ENCODE measurements around the gene NEURL2.
A peak's percentile ranks its signal among the peaks of the same experiment; 100 is the strongest.
"Not testable (repeated sequence)": the region's sequence is repeated elsewhere in the genome, so short reads cannot be mapped to it uniquely, and the experiment has no call there.

NEURL2 gene

DNA sequence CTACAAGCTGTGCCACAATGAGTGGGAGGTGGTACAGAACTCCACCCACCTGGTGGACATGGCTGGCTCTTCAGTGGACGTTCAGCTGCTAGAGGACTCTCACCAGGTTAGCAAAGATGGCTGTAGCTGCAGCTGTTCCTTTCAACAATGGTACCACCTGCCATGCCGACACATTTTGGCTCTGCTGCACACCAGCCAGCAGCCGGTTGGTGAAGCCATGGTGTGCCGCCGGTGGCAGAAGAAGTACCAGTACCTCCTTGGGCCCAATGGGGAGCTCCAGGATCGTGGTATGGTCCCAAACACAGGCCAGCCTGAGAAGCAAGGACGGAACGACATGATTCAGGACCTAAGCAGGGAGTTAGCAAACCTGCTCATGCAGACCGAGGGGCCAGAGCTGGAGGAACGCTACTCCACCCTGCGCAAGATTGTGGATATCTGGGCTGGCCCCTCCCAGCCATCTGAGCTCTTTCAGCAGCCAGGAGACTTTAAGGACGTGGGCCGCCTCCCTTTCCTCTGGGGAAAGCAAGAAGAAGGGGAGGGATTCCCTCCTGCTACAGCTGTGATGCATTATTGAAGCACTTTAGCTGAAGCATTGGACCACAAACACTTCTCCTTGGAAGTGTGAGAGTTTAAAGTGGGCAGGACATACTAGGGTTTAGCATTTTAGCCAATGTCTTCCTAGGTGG is 12.8 kb downstream of the NEURL2 start:
- Histone ChIP-seq H3K9me3 (ENCODE audit: severe bottlenecking) (no peaks in the 10 kb centered on the region), H3K4me1 (ENCODE audit: insufficient read depth, poor library complexity, severe bottlenecking) (peaks cover 5% of the 10 kb centered on the region), H3K27ac (ENCODE audit: poor library complexity, severe bottlenecking) (no peak overlapping the region), H3K27me3 (ENCODE audit: insufficient read depth, poor library complexity, severe bottlenecking) (no peaks in the 10 kb centered on the region), H3K4me3 (ENCODE audit: severe bottlenecking) (no peak overlapping the region), H3K36me3 (ENCODE audit: low read depth) (peaks cover 12% of the 10 kb centered on the region)
- DNase-seq (ENCODE audit: low spot score) = peak; percentile 74
- TF ChIP-seq, protein P1, sequence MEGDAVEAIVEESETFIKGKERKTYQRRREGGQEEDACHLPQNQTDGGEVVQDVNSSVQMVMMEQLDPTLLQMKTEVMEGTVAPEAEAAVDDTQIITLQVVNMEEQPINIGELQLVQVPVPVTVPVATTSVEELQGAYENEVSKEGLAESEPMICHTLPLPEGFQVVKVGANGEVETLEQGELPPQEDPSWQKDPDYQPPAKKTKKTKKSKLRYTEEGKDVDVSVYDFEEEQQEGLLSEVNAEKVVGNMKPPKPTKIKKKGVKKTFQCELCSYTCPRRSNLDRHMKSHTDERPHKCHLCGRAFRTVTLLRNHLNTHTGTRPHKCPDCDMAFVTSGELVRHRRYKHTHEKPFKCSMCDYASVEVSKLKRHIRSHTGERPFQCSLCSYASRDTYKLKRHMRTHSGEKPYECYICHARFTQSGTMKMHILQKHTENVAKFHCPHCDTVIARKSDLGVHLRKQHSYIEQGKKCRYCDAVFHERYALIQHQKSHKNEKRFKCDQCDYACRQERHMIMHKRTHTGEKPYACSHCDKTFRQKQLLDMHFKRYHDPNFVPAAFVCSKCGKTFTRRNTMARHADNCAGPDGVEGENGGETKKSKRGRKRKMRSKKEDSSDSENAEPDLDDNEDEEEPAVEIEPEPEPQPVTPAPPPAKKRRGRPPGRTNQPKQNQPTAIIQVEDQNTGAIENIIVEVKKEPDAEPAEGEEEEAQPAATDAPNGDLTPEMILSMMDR (IDR thresholded peaks at IDR 0.05; ENCODE audit: poor library complexity, severe bottlenecking) = no peak
- ATAC-seq (ENCODE audit: low read depth) = no peak

DNA sequence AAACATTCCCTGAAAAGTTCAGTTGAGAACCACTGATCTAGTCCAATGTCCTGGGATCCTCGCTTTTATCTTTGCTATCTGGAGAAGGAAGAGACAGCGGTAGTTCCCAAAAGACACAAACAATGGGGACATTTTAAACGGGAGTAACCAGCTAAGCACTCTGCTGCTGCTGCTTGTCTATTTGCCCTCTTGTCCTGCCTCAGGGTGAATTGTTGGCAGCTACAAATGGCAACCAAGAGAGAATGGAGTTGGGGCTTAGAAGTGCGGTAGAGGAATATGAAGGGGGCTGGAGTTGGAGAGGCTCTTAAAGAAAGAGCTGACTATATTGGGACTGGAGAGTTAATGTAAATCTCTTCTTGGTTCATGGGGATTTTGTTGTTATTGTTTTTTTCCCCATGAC is 16.4 kb downstream of the NEURL2 start:
- Histone ChIP-seq H3K9me3 (ENCODE audit: severe bottlenecking) (no peaks in the 10 kb centered on the region), H3K36me3 (ENCODE audit: low read depth) (no peaks in the 10 kb centered on the region), H3K4me1 (ENCODE audit: insufficient read depth, poor library complexity, severe bottlenecking) (no peaks in the 10 kb centered on the region), H3K27ac (ENCODE audit: poor library complexity, severe bottlenecking) (no peak overlapping the region), H3K27me3 (ENCODE audit: insufficient read depth, poor library complexity, severe bottlenecking) (no peaks in the 10 kb centered on the region), H3K4me3 (ENCODE audit: severe bottlenecking) (no peak overlapping the region)
- no peak for ATAC-seq (ENCODE audit: low read depth)
- TF ChIP-seq, protein P1 (IDR thresholded peaks at IDR 0.05; ENCODE audit: poor library complexity, severe bottlenecking) = no peak
- DNase-seq (ENCODE audit: low spot score) = no peak

DNA sequence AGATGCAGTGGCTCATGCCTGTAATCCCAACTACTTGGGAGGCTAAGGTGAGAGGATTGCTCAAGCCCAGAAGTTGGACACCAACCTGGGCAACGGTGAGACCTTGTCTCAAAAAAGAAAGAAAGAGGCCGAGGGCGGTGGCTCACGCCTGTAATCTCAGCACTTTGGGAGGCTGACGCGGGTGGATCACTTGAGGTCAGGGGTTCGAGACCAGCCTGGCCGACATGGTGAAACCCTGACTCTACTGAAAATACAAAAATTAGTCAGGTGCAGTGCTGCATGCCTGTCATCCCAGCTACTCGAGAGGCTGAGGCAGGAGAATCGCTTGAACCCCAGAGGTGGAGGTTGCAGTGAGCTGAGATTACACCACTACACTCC is 16.9 kb downstream of the NEURL2 start:
- not testable (repeated sequence) for H3K9me3 ChIP-seq (ENCODE audit: severe bottlenecking); H3K27me3 ChIP-seq (ENCODE audit: insufficient read depth, poor library complexity, severe bottlenecking); H3K4me1 ChIP-seq (ENCODE audit: insufficient read depth, poor library complexity, severe bottlenecking); H3K4me3 ChIP-seq (ENCODE audit: severe bottlenecking); H3K27ac ChIP-seq (ENCODE audit: poor library complexity, severe bottlenecking); ATAC-seq (ENCODE audit: low read depth); H3K36me3 ChIP-seq (ENCODE audit: low read depth)
- DNase-seq (ENCODE audit: low spot score) = peak; percentile 64

DNA sequence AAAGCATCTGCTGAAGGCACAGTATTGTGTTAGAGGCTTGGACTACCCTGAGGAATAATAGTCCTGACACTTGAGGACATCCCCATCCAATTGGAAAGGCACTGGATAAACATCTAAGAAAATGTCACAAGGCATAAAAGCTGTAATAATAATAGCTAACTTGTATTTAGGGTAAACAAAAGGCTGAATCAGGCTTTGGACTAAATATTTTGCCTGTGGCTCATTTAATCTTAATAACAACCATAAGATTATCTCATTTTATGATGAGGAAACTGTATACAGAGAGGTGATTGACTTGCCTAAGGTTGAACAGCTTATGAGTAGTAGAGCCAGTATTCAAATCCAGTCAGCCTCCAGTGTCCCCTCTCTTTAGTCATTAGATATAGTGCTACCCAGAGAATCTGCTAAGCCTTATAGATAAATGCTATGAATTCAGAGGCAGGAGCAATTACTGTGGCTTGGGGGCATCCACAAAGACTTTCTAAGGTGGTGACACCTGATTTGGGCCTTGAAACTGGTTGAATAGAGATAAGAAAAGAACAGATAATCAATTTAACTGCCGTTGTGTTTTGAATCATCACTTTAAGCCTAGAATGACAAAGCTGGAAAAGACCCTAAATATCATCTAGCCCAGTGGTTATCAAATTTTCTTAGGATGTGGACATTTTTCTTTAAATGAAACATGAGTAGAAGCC is 17.5 kb downstream of the NEURL2 start:
- Histone ChIP-seq H3K9me3 (ENCODE audit: severe bottlenecking) (no peaks in the 10 kb centered on the region), H3K4me1 (ENCODE audit: insufficient read depth, poor library complexity, severe bottlenecking) (no peaks in the 10 kb centered on the region), H3K36me3 (ENCODE audit: low read depth) (no peaks in the 10 kb centered on the region), H3K27ac (ENCODE audit: poor library complexity, severe bottlenecking) (no peak overlapping the region), H3K27me3 (ENCODE audit: insufficient read depth, poor library complexity, severe bottlenecking) (no peaks in the 10 kb centered on the region), H3K4me3 (ENCODE audit: severe bottlenecking) (no peak overlapping the region)
- DNase-seq (ENCODE audit: low spot score) = no peak
- TF ChIP-seq, protein P1 (IDR thresholded peaks at IDR 0.05; ENCODE audit: poor library complexity, severe bottlenecking) = no peak
- no peak for ATAC-seq (ENCODE audit: low read depth)

DNA sequence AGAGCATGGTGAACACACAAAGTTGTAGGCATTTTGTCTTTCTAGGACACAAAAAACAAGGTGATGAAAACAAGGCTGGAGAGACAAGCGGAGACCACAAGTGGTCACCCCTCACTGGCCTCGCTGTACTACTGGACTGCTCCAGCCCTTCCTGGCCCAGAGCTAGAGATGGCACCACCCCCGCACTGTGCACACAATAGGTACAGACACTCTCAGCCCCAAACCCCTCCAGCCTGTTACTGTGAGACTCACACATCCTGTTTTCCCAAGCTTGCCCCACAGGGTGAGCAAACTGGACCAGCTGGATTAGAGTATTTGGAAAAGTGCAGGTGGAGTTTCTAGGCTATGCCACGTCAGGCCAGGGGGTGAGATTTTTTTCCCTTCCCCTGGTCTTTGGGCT is 18.4 kb downstream of the NEURL2 start:
- Histone ChIP-seq H3K4me1 (ENCODE audit: insufficient read depth, poor library complexity, severe bottlenecking) (peaks cover 6% of the 10 kb centered on the region), H3K4me3 (ENCODE audit: severe bottlenecking) (no peak overlapping the region), H3K27me3 (ENCODE audit: insufficient read depth, poor library complexity, severe bottlenecking) (no peaks in the 10 kb centered on the region), H3K36me3 (ENCODE audit: low read depth) (no peaks in the 10 kb centered on the region), H3K9me3 (ENCODE audit: severe bottlenecking) (no peaks in the 10 kb centered on the region), H3K27ac (ENCODE audit: poor library complexity, severe bottlenecking) (no peak overlapping the region)
- ATAC-seq (ENCODE audit: low read depth) (no peak), DNase-seq (ENCODE audit: low spot score) (peak; percentile 80)
- TF ChIP-seq, protein P1 (IDR thresholded peaks at IDR 0.05; ENCODE audit: poor library complexity, severe bottlenecking) = no peak

All from RWPE2 (cell line).